Esophagus muscularis mucosa (tissue), 4 donors: ENCODE measurements around the gene ZNF516. TPM values are rescaled to one million over a fixed set of nuclear protein-coding genes. Genes with fewer than 3 reads are reported as not detected.
A peak's percentile ranks its signal among the peaks of the same experiment; 100 is the strongest.

Source experiments
- DNase-seq: peaks from one replicate; pipeline ENCODE4 v3.0.0-alpha.2; 2017; ENCODE audit errors: extremely low spot score
- H3K27ac ChIP-seq, 4 donors: fragments of 200-600 bp; sonication (generic); replicated peaks in 1 of 4; 1 replicate in 3 of 4; 2 replicates in 1 of 4; pipeline ENCODE4 v1.5.1; 2016 to 2019; ENCODE audit warnings: mild to moderate bottlenecking in 1 of 4
- H3K27me3 ChIP-seq, 4 donors: fragments of 200-600 bp; sonication (generic); one replicate each; pipeline versions ENCODE4 v1.5.1 to v1.6.0; 2016 to 2019
- H3K36me3 ChIP-seq, 4 donors: fragments of 200-600 bp; sonication (generic); one replicate each; pipeline ENCODE4 v1.5.1; 2016 to 2019
- H3K4me1 ChIP-seq, 4 donors: fragments of 200-600 bp; sonication (generic); one replicate each; pipeline ENCODE4 v1.5.1; 2016 to 2019
- H3K4me3 ChIP-seq, 4 donors: fragments of 200-600 bp; sonication (generic); 1 replicate in 2 of 4; 2 replicates in 2 of 4; pipeline ENCODE4 v1.5.1; 2016 to 2019; ENCODE audit warnings: mild to moderate bottlenecking in 4 of 4, moderate library complexity in 1 of 4
- H3K9me3 ChIP-seq, 4 donors: fragments of 200-600 bp; sonication (generic); 1 replicate in 3 of 4; 2 replicates in 1 of 4; pipeline ENCODE4 v1.5.1; 2016 to 2019
- EP300 ChIP-seq: sonication (generic); formaldehyde crosslinking; IDR thresholded peaks from one replicate; pipeline ENCODE4 v1.6.1; 2017; ENCODE audit warnings: antibody characterized with exemption
- POLR2A ChIP-seq: fragments of 450-650 bp; IDR thresholded peaks from one replicate; pipeline ENCODE4 v1.6.1; 2017; ENCODE audit warnings: antibody characterized with exemption, moderate library complexity, mild to moderate bottlenecking, low read depth
- POLR2AphosphoS5 ChIP-seq, 2 donors: sonication (generic); formaldehyde crosslinking; IDR thresholded peaks; one replicate each; pipeline ENCODE4 v1.6.1; 2017; ENCODE audit warnings: antibody characterized with exemption in 2 of 2
- WGBS: methylation state at CpG from one replicate; pipeline ENCODE4 v1.1.5; 2018; 5-methylcytosine and 5-hydroxymethylcytosine counted together
- intact Hi-C: fragments of 100-400 bp; cut with DNase I; formaldehyde crosslinking; loops from one replicate; pipeline ENCODE4 v1.15.1; 2023
- total RNA-seq, 4 donors: library from RNA; depleted of rRNA; stranded (reverse); fragments of >200 nt; gene quantifications; one replicate each; pipeline versions ENCODE4 v1.1.0 to v1.2.1, GENCODE V29; 2016
- TF ChIP-seq, protein P1 (sequence below), 3 experiments: fragments of 200-600 bp in 2 of 3; fragments of 450-650 bp in 1 of 3; sonication (generic) in 2 of 3; IDR thresholded peaks; one replicate each; pipeline ENCODE4 v1.5.1; 2017 to 2019; ENCODE audit warnings: antibody characterized with exemption in 3 of 3, mild to moderate bottlenecking in 2 of 3, moderate library complexity in 1 of 3

Gene ZNF516
- total RNA-seq, 4 donors from 2014 or later = 28.5 to 44.9 (median 35.8) TPM

DNA sequence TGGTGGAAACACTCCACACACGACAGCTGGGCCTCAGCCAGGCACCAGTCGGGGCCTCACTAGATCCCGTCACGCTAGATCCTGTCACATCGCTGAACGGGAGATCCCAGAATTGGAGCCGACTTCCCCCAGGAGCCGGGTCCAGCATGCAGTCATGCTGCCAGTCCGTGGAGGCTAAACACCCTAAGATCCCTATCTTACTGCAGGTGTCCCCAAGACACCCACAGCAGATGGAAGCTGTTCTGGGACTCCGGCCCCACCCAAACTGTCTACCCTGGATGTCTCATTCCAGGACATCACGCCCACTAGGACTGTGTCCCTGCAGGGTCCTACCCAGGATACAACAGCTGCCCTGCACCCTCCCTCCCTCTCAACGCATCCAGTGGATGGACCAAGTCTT lies 23.4 kb downstream of the ZNF516 start:
- peaks cover 17 to 70% (median 50%) of the 10 kb centered on the region in 4 donors for H3K4me1 ChIP-seq
- 99% methylated on average over 12 of the region's 12 CpGs for WGBS

DNA sequence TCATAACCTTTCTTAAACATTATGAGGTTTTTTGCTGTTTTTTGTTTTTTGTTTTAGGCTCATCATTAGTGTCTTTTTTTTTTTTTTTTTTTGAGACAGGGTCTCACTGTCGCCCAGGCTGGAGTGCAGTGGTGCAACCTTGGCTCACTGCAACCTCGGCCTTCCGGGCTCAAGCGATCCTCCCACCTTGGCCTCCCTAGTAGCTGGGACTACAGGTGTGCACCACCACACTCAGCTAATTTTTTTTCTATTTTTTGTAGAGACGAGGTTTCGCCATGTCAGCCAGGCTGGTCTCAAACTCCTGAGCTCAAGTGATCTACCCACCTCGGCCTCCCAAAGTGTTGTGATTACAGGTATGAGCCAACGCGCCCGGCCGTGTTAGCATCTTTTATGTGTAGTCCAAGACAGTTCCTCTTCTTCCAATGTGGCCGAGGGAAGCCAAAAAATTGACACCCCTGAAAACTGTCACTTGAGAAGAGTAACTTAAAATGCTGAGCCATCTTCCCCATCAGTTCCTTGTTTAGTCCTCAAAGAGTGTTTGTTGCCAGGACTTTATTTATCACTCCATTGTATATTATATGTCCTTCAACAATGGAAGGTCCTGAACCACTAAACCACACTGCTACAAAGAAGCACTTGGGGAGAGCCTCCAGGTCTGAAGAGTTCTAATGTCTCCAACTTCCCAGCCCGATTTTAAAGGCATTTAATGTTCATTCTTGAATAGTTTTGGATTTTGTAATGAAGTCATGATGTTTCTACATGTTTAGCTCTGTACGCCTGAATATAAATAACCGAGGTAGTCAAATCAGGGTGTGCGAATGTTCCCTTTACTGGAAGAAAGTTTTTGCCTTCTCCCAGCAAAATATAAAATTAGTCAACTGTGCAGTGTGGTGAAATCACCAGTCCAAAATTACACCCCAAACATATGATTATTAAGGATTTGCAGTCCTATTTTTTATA lies 26.4 kb downstream of the ZNF516 start:
- intact Hi-C loops = no loop called here
- no peak for DNase-seq
- Histone ChIP-seq H3K27me3 (no peaks in the 10 kb centered on the region), H3K9me3 (no peaks in the 10 kb centered on the region), H3K4me3 (no peak overlapping the region), H3K27ac (no peak overlapping the region), H3K36me3 (no peaks in the 10 kb centered on the region), H3K4me1 (peaks cover 12 to 53% (median 33%) of the 10 kb centered on the region in 4 donors)
- TF ChIP-seq POLR2A = no peak
- 85% methylated on average over 16 of the region's 16 CpGs for WGBS

More for the DNA sequence above, 23.4 kb downstream of the ZNF516 start:
- Histone ChIP-seq H3K9me3 (no peaks in the 10 kb centered on the region), H3K36me3 (no peaks in the 10 kb centered on the region), H3K27me3 (no peaks in the 10 kb centered on the region), H3K27ac (no peak overlapping the region), H3K4me3 (no peak overlapping the region)
- peak; percentile 57 for DNase-seq
- intact Hi-C loops = no loop called here
- TF ChIP-seq, protein P1, sequence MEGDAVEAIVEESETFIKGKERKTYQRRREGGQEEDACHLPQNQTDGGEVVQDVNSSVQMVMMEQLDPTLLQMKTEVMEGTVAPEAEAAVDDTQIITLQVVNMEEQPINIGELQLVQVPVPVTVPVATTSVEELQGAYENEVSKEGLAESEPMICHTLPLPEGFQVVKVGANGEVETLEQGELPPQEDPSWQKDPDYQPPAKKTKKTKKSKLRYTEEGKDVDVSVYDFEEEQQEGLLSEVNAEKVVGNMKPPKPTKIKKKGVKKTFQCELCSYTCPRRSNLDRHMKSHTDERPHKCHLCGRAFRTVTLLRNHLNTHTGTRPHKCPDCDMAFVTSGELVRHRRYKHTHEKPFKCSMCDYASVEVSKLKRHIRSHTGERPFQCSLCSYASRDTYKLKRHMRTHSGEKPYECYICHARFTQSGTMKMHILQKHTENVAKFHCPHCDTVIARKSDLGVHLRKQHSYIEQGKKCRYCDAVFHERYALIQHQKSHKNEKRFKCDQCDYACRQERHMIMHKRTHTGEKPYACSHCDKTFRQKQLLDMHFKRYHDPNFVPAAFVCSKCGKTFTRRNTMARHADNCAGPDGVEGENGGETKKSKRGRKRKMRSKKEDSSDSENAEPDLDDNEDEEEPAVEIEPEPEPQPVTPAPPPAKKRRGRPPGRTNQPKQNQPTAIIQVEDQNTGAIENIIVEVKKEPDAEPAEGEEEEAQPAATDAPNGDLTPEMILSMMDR (IDR thresholded peaks at IDR 0.05) = no peak
- no peak for TF ChIP-seq POLR2A
- no peak for TF ChIP-seq EP300
- TF ChIP-seq POLR2AphosphoS5 (IDR thresholded peaks at IDR 0.05) = no peak

DNA sequence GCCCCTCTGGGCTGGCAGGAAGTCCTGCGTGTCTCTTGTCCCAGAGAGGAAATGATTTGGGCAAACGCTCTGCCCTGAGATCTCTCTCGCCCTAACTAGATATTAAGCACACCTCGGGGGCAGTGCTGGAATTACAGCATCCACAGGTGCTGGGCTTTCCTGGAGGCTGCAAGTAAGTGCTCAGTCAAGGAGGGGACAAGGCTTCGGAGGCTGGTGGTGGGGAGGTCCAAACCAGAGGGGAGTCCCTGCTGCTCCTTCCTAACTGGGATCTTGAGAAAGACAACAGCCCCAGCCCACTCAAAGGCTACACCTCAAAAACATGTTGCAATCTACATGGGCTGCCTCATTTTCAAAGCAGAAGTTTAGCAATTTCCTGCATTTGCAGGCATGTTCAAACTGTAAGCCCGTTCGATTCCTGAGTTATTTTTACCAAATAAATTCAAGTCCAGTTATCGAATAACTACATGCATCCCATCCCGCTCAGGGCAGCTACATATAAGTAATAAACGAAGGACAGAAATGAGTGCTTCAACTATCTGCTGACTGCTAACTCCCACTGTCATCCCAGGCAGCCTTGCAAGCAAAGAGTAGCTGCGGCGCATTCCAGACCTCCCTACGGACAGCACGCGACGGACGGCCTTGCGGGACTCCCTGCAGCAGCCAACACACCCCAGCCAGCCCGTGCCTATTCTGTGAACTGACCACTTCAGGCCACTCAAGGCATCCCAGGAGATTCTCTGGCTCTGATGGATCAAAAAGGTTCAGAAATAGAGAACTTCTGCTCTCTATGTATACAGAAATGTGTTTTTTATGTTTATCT lies 27.5 kb downstream of the ZNF516 start:
- intact Hi-C loops = no loop called here
- H3K27me3 ChIP-seq = no peaks in the 10 kb centered on the region
- WGBS = 34% methylated on average over 19 of the region's 19 CpGs
- TF ChIP-seq, protein P1 (IDR thresholded peaks at IDR 0.05) = no peak
- no peak for TF ChIP-seq EP300
- TF ChIP-seq POLR2A = no peak
- no peak for TF ChIP-seq POLR2AphosphoS5 (IDR thresholded peaks at IDR 0.05)
- peaks cover 0 to 4% (median 2%) of the 10 kb centered on the region in 4 donors for H3K36me3 ChIP-seq
- no peaks in the 10 kb centered on the region for H3K9me3 ChIP-seq
- no peak overlapping the region for H3K27ac ChIP-seq
- H3K4me1 ChIP-seq = peaks cover 12 to 53% (median 32%) of the 10 kb centered on the region in 4 donors
- DNase-seq = peak; percentile 78
- H3K4me3 ChIP-seq = peak overlapping the region in 1 of 4 donors; percentile 14

DNA sequence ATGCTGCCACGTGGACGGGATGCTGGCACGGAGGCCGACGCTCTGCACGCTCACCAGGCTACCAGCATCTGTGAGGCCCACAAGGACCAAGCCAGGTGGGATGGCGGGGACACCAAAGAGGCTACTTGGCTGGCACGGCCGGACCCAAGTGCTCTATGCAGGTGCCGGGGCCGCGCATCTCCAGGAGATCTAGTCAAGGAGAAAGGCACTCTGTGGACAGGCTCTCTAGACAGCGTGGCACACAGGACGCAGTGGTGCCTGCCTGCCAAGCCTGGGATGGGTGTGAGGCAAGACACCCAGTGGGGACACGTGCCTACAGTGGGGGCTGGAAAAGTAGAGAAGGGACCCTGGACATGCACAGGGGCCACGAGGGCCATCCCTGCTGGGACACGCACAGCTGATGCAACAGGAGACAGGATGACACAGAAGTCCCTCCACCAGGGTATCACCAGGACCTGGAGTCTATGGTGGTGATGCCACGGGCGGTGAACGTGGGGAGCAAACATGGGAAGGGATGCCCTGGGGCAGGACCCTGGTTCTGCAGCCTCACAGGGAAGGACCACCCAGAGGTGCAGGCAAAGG lies 28.5 kb downstream of the ZNF516 start:
- intact Hi-C loops = no loop called here
- peak; percentile 78 for DNase-seq
- no peak overlapping the region for H3K27ac ChIP-seq
- no peaks in the 10 kb centered on the region for H3K27me3 ChIP-seq
- no peak overlapping the region for H3K4me3 ChIP-seq
- no peaks in the 10 kb centered on the region for H3K9me3 ChIP-seq
- 92% methylated on average over 17 of the region's 20 CpGs for WGBS
- peaks cover 0 to 11% (median 6%) of the 10 kb centered on the region in 4 donors for H3K36me3 ChIP-seq
- TF ChIP-seq POLR2AphosphoS5 (IDR thresholded peaks at IDR 0.05) (no peak), EP300 (no peak), POLR2A (no peak)
- TF ChIP-seq, protein P1 (IDR thresholded peaks at IDR 0.05) = no peak
- peaks cover 12 to 44% (median 27%) of the 10 kb centered on the region in 4 donors for H3K4me1 ChIP-seq
